Activated CD8-positive, alpha-beta memory T cell treated with anti-CD3 and anti-CD28 coated beads, Interleukin-2, amount 50 U/mL, for 48 hours (primary cell): ENCODE data around the gene TPPP.

Experiments used
- DNase-seq: peaks from one replicate; pipeline ENCODE4 v3.0.0-alpha.2; 2020

The TPPP gene

GRCh38 chr5:676699-677076, 16.5 kb downstream of the TPPP start:
- no peak for DNase-seq

- peak; percentile 41 for DNase-seq
Observed at GRCh38 chr5:675871-676698, 17.1 kb downstream of the TPPP start.

GRCh38 chr5:675111-675870, 17.9 kb downstream of the TPPP start:
- no peak for DNase-seq

GRCh38 chr5:674630-675011, 18.5 kb downstream of the TPPP start:
- DNase-seq: no peak

GRCh38 chr5:673831-674629, 19.1 kb downstream of the TPPP start:
- DNase-seq: no peak

GRCh38 chr5:673161-673830, 19.9 kb downstream of the TPPP start:
- DNase-seq: no peak

- DNase-seq: peak; percentile 73
Observed at GRCh38 chr5:672329-673160, 20.6 kb downstream of the TPPP start.

GRCh38 chr5:671459-672328, 21.5 kb downstream of the TPPP start:
- peak; percentile 83 for DNase-seq

GRCh38 chr5:670396-671270, 22.5 kb downstream of the TPPP start:
- no peak for DNase-seq

- no peak for DNase-seq
Observed at GRCh38 chr5:669842-670395, 23.2 kb downstream of the TPPP start.

GRCh38 chr5:669111-669841, 23.9 kb downstream of the TPPP start:
- peak; percentile 82 for DNase-seq

GRCh38 chr5:668283-668995, 24.7 kb downstream of the TPPP start:
- DNase-seq: no peak

GRCh38 chr5:666816-667498, 26.2 kb downstream of the TPPP start:
- no peak for DNase-seq

- no peak for DNase-seq
Observed at GRCh38 chr5:665956-666711, 27.0 kb downstream of the TPPP start.

GRCh38 chr5:665541-665955, 27.6 kb downstream of the TPPP start:
- no peak for DNase-seq

- no peak for DNase-seq
Observed at GRCh38 chr5:664994-665360, 28.2 kb downstream of the TPPP start.
